ENCODE results near the gene TXNRD2.

TXNRD2 gene

DNA sequence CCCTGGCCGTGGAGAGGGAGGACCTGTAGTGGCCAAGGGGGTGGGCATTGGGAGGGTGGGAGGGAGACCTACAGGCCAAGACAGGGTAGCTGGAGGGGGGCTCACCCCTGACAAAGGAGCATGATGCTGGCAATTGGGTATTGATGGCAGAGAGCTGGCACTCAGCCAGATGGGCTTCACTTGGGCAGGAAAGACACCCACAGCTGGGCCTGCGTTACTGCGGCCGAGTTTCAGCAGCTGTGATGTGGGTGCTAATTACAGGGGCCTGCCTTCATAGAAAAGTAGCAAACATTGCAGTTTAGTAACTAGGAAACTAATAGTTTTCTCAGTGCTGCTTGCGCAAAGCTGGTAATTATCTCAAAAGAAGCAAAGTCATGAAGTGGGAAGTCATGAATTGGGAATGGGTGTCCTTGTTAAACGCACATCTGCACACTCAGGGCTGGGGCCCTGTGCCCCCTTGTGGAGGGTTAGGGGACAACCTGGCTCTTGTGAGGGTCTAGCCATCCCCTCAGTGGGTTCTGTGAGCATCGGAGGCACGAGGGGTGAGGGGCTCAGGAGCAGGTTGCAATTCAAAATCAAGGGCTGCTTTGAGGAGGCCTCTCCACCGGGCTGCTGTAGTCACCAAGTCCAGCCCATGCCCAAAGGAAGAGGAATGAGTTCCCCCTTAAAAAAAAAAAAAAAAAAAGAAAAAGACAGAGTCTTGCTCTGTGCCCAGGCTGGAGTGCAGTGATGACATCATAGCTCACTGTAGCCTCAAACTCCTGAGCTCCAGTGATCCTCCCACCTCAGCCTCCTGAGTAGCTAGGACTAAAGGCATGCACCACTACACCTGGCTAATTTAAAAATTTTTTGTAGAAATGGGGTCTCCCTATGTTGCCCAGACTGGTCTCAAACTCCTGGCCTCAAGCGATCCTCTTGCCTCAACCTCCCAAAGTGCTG lies 24.4 kb upstream of the TXNRD2 start:
- DNase-seq, result no peak

DNA sequence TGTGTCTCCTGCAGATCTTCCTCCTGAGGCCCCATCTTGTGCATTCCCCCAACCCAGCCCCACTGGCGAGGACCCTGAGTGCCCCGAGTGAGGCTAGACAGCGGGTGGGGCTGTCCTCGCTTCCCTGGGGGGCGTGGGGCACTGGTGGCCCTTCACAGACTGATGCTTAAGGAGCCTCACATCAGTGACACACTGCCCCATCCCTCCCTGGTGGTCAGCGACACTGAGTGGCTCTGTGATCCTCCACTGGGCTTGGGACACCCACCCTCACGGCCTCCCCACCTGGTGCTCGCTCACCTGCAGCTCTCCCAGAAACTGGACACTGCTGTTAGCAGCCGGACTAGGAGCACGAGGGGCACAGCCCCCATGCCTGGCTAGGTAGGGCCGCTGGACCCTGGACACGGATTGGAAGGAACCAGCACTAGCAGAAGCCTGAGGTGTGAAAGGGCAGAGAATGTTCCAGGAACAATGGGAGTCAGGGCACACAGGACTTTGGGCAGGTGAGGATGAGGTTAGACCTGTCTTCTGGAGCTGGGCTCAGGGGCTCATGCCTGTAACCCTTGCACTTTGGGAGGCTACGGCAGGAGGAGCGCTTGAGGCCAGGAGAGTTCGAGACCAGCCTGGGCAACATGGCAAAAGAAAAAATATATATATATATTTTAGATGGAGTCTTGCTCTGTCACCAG lies 23.2 kb upstream of the TXNRD2 start:
- no peak for DNase-seq

DNA sequence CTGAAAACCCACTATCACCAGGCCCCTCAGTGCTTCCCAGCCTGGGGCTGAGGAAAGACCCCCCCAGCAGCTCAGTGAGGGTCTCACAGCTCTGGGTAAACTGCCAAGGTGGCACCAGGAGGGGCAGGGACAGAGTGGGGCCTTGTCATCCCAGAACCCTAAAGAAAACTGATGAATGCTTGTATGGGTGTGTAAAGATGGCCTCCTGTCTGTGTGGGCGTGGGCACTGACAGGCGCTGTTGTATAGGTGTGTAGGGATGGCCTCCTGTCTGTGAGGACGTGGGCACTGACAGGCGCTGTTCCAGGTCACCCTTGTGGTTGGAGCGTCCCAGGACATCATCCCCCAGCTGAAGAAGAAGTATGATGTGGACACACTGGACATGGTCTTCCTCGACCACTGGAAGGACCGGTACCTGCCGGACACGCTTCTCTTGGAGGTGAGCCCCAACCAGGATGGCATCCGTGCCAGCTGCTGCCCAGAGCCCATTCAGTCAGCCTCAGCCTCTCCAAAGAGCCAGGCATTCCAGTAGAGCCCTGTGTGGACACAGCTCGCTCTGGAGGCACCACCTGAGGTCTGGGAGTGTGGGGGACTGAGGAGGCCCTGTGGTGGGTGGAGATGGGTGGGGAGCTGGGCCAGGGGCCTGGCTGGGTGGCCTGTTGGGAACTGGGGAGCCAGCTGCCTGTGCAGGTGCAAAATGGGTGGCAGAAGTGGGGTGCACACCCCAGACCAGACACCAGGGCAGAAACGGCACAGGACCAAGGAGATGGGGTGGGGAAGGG lies 22.4 kb upstream of the TXNRD2 start:
- DNase-seq, result no peak

DNA sequence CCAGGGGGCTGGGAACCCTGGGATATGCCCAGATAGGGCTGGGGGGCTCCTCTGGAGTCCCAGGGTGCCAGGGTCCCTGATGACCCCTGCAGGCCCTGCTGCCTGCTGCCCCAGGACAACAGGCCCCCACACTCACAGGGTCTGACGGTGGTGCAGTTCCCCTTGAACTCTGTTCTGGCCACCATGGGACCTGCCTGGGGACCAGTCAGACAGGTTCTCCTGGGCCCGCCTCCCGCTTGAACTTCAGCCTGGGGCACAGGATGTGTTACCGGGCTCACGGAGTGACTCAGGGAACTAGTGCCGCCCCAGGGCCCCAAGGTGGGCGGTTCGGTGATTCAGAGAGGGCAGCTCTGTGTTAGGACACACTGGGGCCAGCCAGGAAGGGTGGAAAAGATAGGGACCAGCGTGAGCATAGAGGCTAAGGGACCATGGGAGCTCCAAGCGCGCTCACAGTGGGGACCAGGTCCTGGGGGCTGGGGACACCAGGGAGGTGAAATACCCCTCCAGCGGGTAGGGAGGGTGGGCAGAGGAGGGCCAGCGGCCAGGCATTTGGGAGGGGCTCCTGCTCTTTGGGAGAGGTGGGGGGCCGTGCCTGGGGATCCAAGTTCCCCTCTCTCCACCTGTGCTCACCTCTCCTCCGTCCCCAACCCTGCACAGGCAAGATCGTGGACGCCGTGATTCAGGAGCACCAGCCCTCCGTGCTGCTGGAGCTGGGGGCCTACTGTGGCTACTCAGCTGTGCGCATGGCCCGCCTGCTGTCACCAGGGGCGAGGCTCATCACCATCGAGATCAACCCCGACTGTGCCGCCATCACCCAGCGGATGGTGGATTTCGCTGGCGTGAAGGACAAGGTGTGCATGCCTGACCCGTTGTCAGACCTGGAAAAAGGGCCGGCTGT lies 21.5 kb upstream of the TXNRD2 start:
- peak; percentile 68 for DNase-seq

DNA sequence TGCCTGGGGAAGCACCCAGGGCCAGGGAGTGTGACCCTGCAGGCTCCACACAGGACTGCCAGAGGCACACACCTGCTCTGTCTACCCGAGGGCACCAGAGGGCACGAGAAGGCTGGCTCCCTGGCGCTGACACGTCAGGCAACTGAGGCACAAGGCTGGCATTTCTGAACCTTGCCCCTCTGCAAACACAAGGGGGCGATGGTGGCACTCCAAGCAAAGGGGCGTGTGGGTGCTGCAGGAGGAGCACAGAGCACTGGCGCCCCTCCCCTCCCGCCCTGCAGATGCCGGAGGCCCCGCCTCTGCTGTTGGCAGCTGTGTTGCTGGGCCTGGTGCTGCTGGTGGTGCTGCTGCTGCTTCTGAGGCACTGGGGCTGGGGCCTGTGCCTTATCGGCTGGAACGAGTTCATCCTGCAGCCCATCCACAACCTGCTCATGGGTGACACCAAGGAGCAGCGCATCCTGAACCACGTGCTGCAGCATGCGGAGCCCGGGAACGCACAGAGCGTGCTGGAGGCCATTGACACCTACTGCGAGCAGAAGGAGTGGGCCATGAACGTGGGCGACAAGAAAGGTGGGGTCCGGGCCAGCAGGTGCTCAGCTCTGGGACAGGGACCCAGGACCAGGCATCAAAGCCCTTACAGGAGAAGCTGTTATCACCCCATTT lies 20.8 kb upstream of the TXNRD2 start:
- peak; percentile 58 for DNase-seq

DNA sequence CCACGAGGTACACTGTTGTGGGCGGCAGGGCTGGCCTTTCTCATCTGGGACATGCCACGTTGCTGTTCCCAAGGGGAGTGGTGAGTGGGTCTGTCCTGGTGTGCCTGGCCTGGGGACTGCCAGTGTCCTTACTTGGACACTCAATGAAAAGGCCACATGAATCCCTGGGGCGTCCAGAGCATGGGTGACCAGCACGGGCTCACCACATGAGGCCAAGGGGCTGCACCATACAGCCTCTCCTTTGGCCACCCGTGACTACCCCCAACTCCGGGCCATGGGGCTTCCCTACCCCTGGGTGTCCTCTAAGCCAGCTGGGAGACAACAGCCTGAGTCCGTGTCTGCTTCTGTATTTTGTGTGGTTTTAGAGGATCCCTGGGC lies 20.2 kb upstream of the TXNRD2 start:
- DNase-seq, result no peak

DNA sequence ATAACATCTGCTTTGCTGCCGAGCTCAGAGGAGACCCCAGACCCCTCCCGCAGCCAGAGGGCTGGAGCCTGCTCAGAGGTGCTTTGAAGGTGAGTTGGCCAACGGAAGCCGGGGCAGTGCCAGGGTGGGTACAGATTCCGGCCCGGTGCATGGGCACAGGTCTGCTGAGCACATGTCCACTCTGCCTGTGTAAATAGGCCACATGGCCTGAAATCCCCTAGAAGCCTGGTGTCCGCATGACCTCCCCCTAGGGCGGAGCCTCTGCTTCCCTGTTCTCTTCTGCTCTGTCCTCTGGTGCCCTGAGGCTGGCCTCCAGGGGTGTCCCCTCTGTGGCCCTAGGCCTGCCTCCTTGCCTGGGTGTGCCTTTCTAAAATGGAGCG lies 19.6 kb upstream of the TXNRD2 start:
- no peak for DNase-seq

DNA sequence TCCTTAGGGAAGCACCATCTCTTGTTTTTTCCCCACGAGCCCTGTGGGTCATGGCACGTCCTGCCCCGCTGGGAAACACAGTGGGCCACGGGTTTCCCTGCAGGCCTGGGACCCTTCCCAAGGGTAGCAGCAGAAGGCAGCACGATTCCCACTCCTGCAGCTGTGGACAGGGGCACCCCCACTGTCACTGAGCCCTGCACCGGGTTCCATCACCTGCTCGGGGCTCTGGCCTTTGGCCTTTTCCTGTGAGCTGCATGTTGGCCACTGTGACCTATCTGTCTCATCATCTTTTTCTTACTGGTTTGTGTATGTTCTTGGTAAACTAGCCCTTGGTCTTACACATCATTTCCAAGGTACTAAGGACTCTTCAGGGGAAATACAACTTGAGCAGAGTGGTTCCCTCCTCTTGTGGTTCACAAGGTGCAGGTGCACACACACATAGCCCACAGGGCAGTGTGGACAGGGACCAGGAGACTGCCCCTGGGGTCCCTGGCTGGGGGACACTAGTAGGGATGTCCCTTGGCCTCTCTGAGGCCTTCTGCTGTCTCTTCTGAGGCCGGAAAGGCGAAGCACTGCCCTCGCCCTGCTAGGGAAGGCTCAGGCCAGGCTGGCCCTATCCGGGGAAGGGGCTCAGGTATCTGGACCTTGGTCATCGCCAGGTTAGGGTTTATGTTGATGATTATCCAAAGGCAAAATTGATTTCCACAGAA lies 19.0 kb upstream of the TXNRD2 start:
- DNase-seq, result no peak

DNA sequence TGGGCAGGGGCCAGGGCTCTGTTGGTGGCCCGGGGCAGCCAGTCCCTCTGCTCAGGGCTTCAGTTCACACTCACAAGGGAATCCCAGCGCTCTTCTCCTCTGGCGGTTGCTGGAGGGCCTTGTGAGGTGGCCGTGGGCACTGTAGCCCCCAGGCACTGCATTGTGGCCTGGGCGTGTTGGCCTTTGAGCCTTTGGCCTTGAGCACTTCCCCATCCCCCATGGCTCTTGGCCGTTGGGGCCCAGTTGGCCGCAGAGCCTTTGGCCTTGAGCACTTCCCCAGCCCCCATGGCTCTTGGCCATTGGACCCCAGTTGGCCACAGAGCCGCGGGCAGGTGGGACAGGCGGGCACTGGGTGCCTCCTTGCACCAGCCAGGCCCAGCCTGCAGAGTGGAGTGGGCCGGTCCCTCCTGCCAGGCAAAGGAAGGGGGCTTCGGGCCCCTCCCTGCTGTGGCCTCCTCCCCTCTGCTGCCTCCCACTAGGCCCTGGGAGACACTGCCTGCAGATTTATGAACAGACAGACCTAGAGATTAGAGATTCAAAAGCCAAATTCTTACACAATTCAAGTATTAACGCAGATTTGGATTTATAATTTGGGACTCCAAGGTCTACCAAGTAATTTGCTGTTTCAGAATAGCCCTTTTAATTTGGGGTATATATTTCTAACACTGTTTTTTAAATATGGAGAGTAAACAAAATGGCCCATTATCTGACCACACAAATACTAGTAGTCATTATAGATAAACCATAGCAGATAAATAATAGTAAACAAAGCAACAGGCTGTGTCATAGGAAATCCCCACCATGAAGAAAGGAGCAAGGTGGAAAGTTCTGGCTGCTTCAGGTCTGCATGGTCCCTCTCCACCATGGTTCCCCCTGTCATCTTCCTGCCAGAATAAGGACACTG lies 18.2 kb upstream of the TXNRD2 start:
- DNase-seq, result no peak

DNA sequence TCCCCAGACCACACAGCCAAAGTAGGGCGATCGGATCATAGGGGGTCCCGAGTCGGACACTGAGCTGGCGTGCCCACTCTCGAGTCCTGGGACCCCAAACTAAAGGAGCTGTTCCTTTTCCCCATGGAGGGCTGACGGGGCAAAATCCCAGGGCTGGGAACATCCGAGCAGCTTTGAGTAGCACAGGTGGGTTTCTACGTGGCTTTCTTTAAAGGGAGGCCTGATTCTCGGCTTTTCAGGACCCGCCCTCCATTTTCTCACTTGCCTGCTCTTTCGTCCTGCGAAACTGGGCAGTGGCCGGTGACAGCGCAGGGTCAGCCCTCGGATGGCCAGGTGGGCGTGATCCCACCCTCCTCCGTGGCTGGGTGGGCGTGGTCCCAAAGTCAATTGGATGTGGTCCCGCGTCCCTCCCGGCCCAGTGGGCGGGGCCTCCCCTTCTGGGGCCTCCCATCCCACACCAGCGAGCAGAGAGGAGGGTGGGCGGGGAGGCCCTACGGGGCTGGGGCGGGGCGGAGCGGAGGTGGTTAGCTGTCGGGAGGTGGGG lies 17.5 kb upstream of the TXNRD2 start:
- DNase-seq, result peak; percentile 45

DNA sequence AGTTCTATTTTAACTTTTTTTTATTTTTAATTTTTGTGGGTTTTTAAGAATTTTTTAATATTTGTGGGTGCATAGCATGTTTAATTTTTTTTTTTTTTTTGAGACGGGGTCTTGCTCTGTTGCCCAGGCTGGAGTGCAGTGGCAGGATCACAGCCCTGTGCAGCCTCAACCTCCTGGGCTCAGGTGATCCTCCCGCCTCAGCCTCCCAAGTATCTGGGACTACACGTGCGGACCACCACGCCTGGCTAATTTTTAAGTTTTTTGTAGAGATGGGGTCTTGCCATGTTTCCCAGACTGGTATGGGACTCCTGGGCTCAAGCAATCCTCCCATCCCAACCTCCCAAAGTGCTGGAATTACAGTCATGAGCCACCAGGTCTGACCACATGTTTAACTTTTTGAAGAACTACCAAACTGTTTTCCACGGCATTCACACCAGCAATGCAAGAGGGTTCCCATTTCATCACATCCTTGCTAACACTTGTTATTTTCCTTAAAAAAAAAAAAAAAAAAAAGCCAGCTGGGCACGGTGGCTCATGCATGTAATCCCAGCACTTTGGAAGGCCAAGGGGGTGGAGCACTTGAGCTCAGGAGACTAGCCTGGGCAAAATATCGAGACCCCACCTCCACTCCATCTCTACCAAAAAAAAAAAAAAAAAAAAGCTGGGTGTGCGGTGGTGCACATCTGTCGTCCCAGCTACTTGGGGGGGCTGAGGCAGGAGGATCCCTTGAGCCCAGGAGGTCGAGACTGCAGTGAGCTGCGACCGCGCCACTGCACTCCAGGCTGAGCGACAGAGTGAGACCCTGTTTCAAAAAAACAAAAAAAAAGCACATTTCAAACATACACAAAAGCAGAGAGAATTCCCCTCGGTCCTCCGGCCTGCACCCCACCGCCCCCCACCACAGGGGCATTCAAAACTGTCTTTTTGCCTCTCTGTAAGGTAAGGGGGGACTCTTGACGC lies 16.7 kb upstream of the TXNRD2 start:
- no peak for DNase-seq

DNA sequence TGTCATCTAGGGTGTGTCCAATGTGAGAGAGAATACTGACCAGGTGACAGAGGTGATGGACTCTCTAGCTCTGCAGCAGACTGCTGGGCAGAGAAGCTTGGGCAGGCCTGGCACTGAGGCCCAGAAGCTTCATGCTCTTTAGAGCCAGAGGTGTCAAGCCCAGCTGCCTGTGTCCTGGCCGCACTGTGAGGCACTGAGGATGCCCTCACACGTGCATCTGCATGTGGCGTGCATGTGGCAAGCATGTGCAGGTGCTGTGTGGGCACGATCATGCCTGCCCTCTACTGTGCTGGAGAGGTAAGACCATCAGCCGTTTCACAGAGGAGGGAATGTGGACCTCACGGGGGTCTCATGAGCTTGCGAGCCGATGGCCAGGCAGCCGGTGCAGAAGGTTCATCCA lies 15.8 kb upstream of the TXNRD2 start:
- DNase-seq, result no peak

DNA sequence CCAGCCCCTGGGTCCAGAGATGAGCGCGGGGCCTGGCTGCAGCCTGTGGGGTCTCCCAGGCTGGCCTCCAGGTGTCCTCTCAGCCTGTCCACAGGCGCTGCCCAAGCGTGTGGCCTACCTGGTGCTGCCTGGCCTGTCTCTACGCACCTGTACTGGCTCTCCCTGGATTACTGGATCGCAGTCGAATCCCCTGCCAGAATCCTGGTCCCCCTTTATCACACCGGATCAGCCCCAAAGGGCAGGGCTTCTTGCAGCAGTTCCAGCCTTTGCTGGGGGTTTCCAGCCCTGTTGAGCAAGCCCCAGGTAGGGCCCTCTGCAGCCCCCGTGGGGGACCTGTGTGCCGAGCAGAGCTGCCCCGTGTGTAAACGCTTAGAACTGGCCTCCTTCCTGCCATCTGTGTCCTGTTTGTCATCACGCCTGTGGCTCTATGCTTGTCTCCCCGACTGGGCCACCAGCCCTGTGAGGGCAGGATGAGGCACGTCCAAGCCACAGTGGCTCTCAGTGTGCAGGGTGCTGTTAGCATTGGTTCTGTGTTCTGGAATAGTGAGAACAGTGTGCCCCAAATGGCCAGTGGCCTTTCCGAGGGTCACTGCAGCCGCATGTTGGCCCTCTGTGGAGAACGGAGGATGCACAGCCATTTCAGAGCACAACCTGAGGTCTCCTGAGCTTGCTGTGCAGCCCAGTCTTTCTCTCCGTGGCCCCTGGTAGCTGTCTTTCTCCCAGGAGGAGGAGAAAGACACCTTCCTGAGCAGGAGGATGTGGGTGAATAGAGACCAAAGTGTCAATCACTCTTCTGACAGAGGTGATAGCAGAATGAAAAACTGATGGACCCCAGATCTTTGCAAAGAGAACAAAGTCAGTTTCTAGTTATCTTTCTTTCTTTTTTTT lies 13.9 kb upstream of the TXNRD2 start:
- DNase-seq, result no peak

DNA sequence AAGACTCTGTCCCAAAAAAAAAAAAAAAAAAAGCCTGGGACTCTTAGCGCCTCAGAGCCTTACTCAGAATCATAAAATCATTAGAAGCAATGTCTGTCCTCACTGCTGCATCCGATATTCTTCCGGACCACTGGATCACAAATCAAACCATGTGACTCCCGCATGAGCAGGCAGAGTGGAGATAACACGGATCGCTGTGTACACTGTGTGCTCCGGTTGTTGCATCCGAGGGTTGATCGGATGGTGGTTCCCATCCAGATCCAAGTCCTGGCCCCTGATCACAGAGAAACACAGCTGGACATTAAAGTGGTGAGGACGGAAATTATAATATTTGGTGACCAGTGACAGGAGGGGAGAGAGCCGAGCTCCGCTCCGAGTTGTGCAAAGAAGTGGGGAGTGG lies 9.7 kb upstream of the TXNRD2 start:
- no peak for DNase-seq

DNA sequence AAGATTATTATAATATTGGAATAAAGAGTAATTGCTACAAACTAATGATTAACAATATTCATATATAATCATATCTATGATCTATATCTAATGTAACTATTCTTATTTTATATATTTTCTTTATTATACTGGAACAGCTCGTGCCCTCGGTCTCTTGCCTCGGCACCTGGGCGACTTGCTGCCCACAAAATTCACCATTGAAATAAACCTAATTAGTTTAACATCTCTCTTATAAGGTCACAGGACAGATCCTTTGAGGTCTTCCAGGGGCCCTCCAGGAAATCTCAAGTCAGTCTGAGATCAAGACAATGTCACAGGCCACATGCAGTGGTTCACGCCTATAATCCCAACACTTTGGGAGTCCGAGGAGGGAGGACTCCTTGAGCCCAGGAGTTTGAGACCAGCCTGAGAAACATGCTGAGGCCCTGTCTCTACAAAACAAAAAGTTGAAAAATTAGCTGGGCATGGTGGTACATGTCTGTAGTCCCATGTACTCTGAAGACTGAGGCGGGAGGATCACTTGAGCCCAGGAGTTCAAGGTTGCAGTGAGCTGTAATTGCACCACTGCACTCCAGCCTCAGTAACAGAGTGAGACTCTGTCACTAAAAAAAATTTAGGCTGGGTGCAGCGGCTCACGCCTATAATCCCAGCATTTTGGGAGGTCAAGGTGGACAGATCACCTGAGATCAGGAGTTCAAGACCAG lies 6.6 kb upstream of the TXNRD2 start:
- DNase-seq, result no peak

DNA sequence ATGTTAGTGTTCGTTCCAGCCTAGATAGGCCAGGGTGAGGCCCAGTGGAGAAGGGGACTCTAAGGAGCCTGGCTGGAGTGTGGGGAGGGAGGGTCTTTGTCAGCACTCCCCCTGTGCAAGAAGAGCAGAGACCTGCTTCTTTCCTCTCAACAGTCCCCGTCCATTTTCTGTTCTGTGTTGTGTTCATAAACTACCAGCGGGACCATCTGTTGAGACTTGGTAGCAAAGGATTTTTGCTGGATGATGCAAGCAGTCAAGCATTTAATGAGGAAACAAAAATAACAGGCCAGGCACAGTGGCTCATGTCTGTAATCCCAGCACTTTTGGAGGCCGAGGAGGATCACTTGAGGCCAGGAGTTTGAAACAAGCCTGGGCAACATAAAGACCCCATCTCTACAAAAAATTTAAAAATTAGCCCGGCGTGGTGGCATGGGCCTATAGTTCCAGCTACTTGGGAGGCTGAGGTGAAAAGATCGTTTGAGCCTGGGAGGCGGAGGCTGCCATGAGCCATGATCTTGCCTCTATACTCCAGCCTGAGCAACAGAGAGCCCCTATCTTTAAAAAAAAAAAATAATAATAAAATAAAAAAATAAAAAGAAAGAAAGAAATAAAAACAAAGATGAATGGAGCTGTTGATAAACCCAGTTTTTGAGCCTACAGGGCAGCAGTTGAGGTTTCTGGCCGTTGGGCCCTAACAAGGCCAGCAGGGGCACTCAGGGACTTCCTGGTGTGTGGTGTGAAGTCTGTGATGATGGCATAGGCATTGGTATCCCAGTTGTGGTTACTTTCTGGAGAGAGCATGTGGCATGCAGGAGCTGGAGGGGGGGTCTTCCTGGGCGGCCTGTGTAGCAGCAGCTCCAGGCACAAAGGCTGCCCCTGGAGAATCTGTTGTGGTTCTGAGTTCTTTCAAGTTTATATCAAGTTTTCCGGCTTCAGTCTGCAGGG lies 1.7 kb upstream of the TXNRD2 start:
- peak; percentile 19 for DNase-seq

Measured in NCI-H226 (cell line).